Activated CD4-positive, alpha-beta memory T cell treated with anti-CD3 and anti-CD28 coated beads, Interleukin-2, amount 10 ng/mL, durations not matched to agents 7 days and 5 days (primary cell): ENCODE results near the gene DDX5. TPM values are rescaled to one million over a fixed set of nuclear protein-coding genes. Genes with fewer than 3 reads are reported as not detected.
A peak's percentile ranks its signal among the peaks of the same experiment; 100 is the strongest.
"Not testable (repeated sequence)": the region's sequence is repeated elsewhere in the genome, so short reads cannot be mapped to it uniquely, and the experiment has no call there.

Experiments used
- CTCF ChIA-PET: fragments of 350-600 bp; sonication (Branson Sonifier 250); formaldehyde crosslinking; loops from one replicate; lab custom pipeline; 2021; ENCODE audit warnings: antibody characterized with exemption, inconsistent platforms; lab: Charles Lee
- POLR2A ChIA-PET: fragments of 350-600 bp; sonication (Branson Sonifier 250); formaldehyde crosslinking; loops from one replicate; lab custom pipeline; 2021; ENCODE audit warnings: antibody characterized with exemption; lab: Charles Lee
- DNase-seq: peaks from one replicate; pipeline ENCODE4 v3.0.0-alpha.2; 2020
- H3K27ac Mint-ChIP-seq: one replicate; pipeline ENCODE4 v1.8.0; 2021; ENCODE audit warnings: mild to moderate bottlenecking, mixed read lengths
- H3K27me3 Mint-ChIP-seq: one replicate; pipeline ENCODE4 v1.8.0; 2021; ENCODE audit warnings: mixed read lengths
- H3K36me3 Mint-ChIP-seq: one replicate; pipeline ENCODE4 v1.8.0; 2021; ENCODE audit warnings: low read depth, mixed read lengths
- H3K4me1 Mint-ChIP-seq: one replicate; pipeline ENCODE4 v1.8.0; 2021; ENCODE audit warnings: mixed read lengths
- H3K4me3 Mint-ChIP-seq: one replicate; pipeline ENCODE4 v1.8.0; 2021; ENCODE audit warnings: mild to moderate bottlenecking, mixed read lengths
- H3K9me3 Mint-ChIP-seq: one replicate; pipeline ENCODE4 v1.8.0; 2021; ENCODE audit warnings: mixed read lengths
- total RNA-seq, 2 experiments: library from RNA; stranded (reverse); gene quantifications; one replicate each; pipeline ENCODE4 v1.2.3, GENCODE V29; 2021

The DDX5 gene
- total RNA-seq, 2 experiments from 2014 or later = 713 to 732 TPM

GRCh38 chr17:64500487-64500859 is 5.6 kb downstream of the DDX5 start:
- H3K27ac Mint-ChIP-seq = no peak overlapping the region
- H3K4me3 Mint-ChIP-seq = no peak overlapping the region
- DNase-seq = no peak
- peaks cover 85% of the 10 kb centered on the region for H3K4me1 Mint-ChIP-seq
- no peaks in the 10 kb centered on the region for H3K27me3 Mint-ChIP-seq
- ChIA-PET CTCF (interaction anchor here (2.1 to 3.4 kb wide), 2 partner anchors 10 to 149 kb away, joined by 6 to 14 read pairs; no protein-coding TSS in a partner anchor), POLR2A (interaction anchor here (0.8 to 1.6 kb wide), 5 partner anchors 22 to 355 kb away, joined by 3 to 5 read pairs (median 3); no protein-coding TSS in a partner anchor)
- no peaks in the 10 kb centered on the region for H3K9me3 Mint-ChIP-seq
- peaks cover 83% of the 10 kb centered on the region for H3K36me3 Mint-ChIP-seq

GRCh38 chr17:64499805-64500486 is 6.1 kb downstream of the DDX5 start:
- no peak overlapping the region for H3K4me3 Mint-ChIP-seq
- no peak for DNase-seq
- ChIA-PET POLR2A (interaction anchor here (0.8 to 10.2 kb wide), 9 partner anchors 5 to 486 kb away, joined by 3 to 387 read pairs (median 3); partner anchors contain the start of genes CEP95 and DDX5), CTCF (interaction anchor here (0.6 to 3.4 kb wide), 4 partner anchors 9 to 457 kb away, joined by 4 to 14 read pairs (median 6); no protein-coding TSS in a partner anchor)
- peaks cover 79% of the 10 kb centered on the region for H3K36me3 Mint-ChIP-seq
- peaks cover 88% of the 10 kb centered on the region for H3K4me1 Mint-ChIP-seq
- H3K9me3 Mint-ChIP-seq = no peaks in the 10 kb centered on the region
- no peaks in the 10 kb centered on the region for H3K27me3 Mint-ChIP-seq
- peak overlapping the region; percentile 18 for H3K27ac Mint-ChIP-seq

GRCh38 chr17:64498308-64499203 is 7.5 kb downstream of the DDX5 start:
- POLR2A ChIA-PET = interaction anchor here (0.8 to 10.2 kb wide), 13 partner anchors 6 to 488 kb away, joined by 3 to 387 read pairs (median 5); partner anchors contain the start of genes CEP95, DDX5 and SMURF2
- no peak for DNase-seq
- H3K27ac Mint-ChIP-seq = peak overlapping the region; percentile 99
- H3K36me3 Mint-ChIP-seq = peaks cover 76% of the 10 kb centered on the region
- CTCF ChIA-PET = interaction anchor here (1.3 to 3.7 kb wide), 6 partner anchors 8 to 238 kb away, joined by 4 to 39 read pairs (median 10); partner anchors contain the start of genes CEP95 and DDX5
- H3K9me3 Mint-ChIP-seq = no peaks in the 10 kb centered on the region
- no peak overlapping the region for H3K4me3 Mint-ChIP-seq
- H3K4me1 Mint-ChIP-seq = peaks cover 88% of the 10 kb centered on the region
- H3K27me3 Mint-ChIP-seq = no peaks in the 10 kb centered on the region

GRCh38 chr17:64497565-64498035 is 8.5 kb downstream of the DDX5 start:
- Mint-ChIP-seq H3K4me3 (peak overlapping the region; percentile 99), H3K4me1 (peaks cover 85% of the 10 kb centered on the region), H3K27me3 (no peaks in the 10 kb centered on the region), H3K9me3 (no peaks in the 10 kb centered on the region), H3K27ac (peak overlapping the region; percentile 99), H3K36me3 (peaks cover 72% of the 10 kb centered on the region)
- DNase-seq = no peak
- CTCF ChIA-PET = interaction anchor here (0.9 to 3.7 kb wide), 10 partner anchors 9 to 239 kb away, joined by 3 to 39 read pairs (median 4); partner anchors contain the start of genes CEP95 and DDX5
- POLR2A ChIA-PET = interaction anchor here (0.6 to 10.2 kb wide), 18 partner anchors 7 to 724 kb away, joined by 3 to 387 read pairs (median 5); partner anchors contain the start of genes CCDC47, CEP95, DDX5 and SMURF2

- ChIA-PET CTCF (interaction anchor here (0.8 to 3.7 kb wide), 16 partner anchors 10 to 239 kb away, joined by 3 to 39 read pairs (median 4); partner anchors contain the start of genes CEP95 and DDX5), POLR2A (interaction anchor here (0.6 to 10.2 kb wide), 24 partner anchors 8 to 724 kb away, joined by 3 to 387 read pairs (median 4); partner anchors contain the start of genes CCDC47, CEP95, DDX5 and SMURF2)
- peak; percentile 96 for DNase-seq
- H3K27ac Mint-ChIP-seq = peak within 1 kb of the TSS; percentile 99
- no peaks in the 10 kb centered on the region for H3K9me3 Mint-ChIP-seq
- peaks cover 69% of the 10 kb centered on the region for H3K36me3 Mint-ChIP-seq
- H3K4me3 Mint-ChIP-seq = peak within 1 kb of the TSS; percentile 99
- H3K4me1 Mint-ChIP-seq = peaks cover 82% of the 10 kb centered on the region
- no peaks in the 10 kb centered on the region for H3K27me3 Mint-ChIP-seq
Observed at GRCh38 chr17:64496786-64497564, 9.1 kb downstream of the DDX5 start, which contains the start of gene POLG2. Gene POLG2 (minus strand): TSS chr17:64497054. CDS start chr17:64496968, 86 bp downstream.

GRCh38 chr17:64496348-64496785 is 9.7 kb downstream of the DDX5 start:
- H3K27ac Mint-ChIP-seq = peak overlapping the region; percentile 99
- POLR2A ChIA-PET = interaction anchor here (1.0 to 10.2 kb wide), 21 partner anchors 8 to 351 kb away, joined by 3 to 387 read pairs (median 5); partner anchors contain the start of genes CEP95, DDX5 and SMURF2
- no peaks in the 10 kb centered on the region for H3K27me3 Mint-ChIP-seq
- DNase-seq = no peak
- H3K4me3 Mint-ChIP-seq = peak overlapping the region; percentile 99
- peaks cover 68% of the 10 kb centered on the region for H3K36me3 Mint-ChIP-seq
- H3K9me3 Mint-ChIP-seq = no peaks in the 10 kb centered on the region
- H3K4me1 Mint-ChIP-seq = peaks cover 81% of the 10 kb centered on the region
- CTCF ChIA-PET = interaction anchor here (0.8 to 3.7 kb wide), 14 partner anchors 10 to 240 kb away, joined by 3 to 39 read pairs (median 4); partner anchors contain the start of genes CEP95 and DDX5

- not testable (repeated sequence) for H3K27me3 Mint-ChIP-seq, DNase-seq, H3K27ac Mint-ChIP-seq, H3K9me3 Mint-ChIP-seq
- Mint-ChIP-seq H3K4me1 (peaks cover 73% of the 10 kb centered on the region), H3K36me3 (peaks cover 68% of the 10 kb centered on the region), H3K4me3 (peak overlapping the region; percentile 99)
- POLR2A ChIA-PET = interaction anchor here (1.1 to 10.2 kb wide), 3 partner anchors 10 to 18 kb away, joined by 3 to 387 read pairs (median 7); partner anchors contain the start of genes CEP95 and DDX5
- CTCF ChIA-PET = interaction anchor here (1.1 to 3.3 kb wide), 5 partner anchors 9 to 76 kb away, joined by 3 to 32 read pairs (median 4); partner anchors contain the start of gene CEP95
Observed at GRCh38 chr17:64495300-64495699, 10.8 kb downstream of the DDX5 start.

GRCh38 chr17:64494121-64494520 is 12.0 kb downstream of the DDX5 start:
- no peaks in the 10 kb centered on the region for H3K27me3 Mint-ChIP-seq
- no peak for DNase-seq
- POLR2A ChIA-PET = interaction anchor here (1.1 to 10.2 kb wide), 2 partner anchors 11 to 19 kb away, joined by 3 to 387 read pairs; partner anchors contain the start of genes CEP95 and DDX5
- peaks cover 61% of the 10 kb centered on the region for H3K36me3 Mint-ChIP-seq
- H3K4me1 Mint-ChIP-seq = peaks cover 65% of the 10 kb centered on the region
- H3K9me3 Mint-ChIP-seq = no peaks in the 10 kb centered on the region
- peak overlapping the region; percentile 37 for H3K27ac Mint-ChIP-seq
- H3K4me3 Mint-ChIP-seq = peak overlapping the region; percentile 59
- CTCF ChIA-PET = interaction anchor here (0.6 to 1.4 kb wide), 3 partner anchors 13 to 74 kb away, joined by 3 to 5 read pairs (median 3); partner anchors contain the start of gene CEP95

- ChIA-PET POLR2A (interaction anchor here (1.4 to 10.2 kb wide), 3 partner anchors 10 to 73 kb away, joined by 4 to 387 read pairs (median 25); partner anchors contain the start of genes CEP95 and DDX5), CTCF (interaction anchor here (0.5 to 5.8 kb wide), 10 partner anchors 13 to 378 kb away, joined by 3 to 341 read pairs (median 5); partner anchors contain the start of genes CEP95 and DDX5)
- Mint-ChIP-seq H3K4me1 (peaks cover 51% of the 10 kb centered on the region), H3K27me3 (no peaks in the 10 kb centered on the region), H3K9me3 (no peaks in the 10 kb centered on the region), H3K36me3 (peaks cover 58% of the 10 kb centered on the region), H3K27ac (peak overlapping the region; percentile 16), H3K4me3 (no peak overlapping the region)
- DNase-seq = no peak
Observed at GRCh38 chr17:64492481-64493109, 13.5 kb downstream of the DDX5 start.

- no peak for DNase-seq
- ChIA-PET POLR2A (interaction anchor here (1.4 to 10.2 kb wide), 3 partner anchors 9 to 72 kb away, joined by 4 to 387 read pairs (median 25); partner anchors contain the start of genes CEP95 and DDX5), CTCF (interaction anchor here (1.2 to 5.8 kb wide), 12 partner anchors 12 to 314 kb away, joined by 3 to 341 read pairs (median 6); partner anchors contain the start of genes CEP95 and DDX5)
- no peak overlapping the region for H3K4me3 Mint-ChIP-seq
- H3K36me3 Mint-ChIP-seq = peaks cover 54% of the 10 kb centered on the region
- H3K4me1 Mint-ChIP-seq = peaks cover 45% of the 10 kb centered on the region
- H3K27me3 Mint-ChIP-seq = no peaks in the 10 kb centered on the region
- no peak overlapping the region for H3K27ac Mint-ChIP-seq
- no peaks in the 10 kb centered on the region for H3K9me3 Mint-ChIP-seq
Observed at GRCh38 chr17:64491994-64492393, 14.1 kb downstream of the DDX5 start.
